Stimulated activated CD4-positive, alpha-beta T cell treated with anti-CD3 and anti-CD28 coated beads, Interleukin-2, amount 100 ng/mL, for 4 hours (primary cell): Measurements from ENCODE around the gene SSMEM1.
"Not testable (repeated sequence)": the region's sequence is repeated elsewhere in the genome, so short reads cannot be mapped to it uniquely, and the experiment has no call there.

Source experiments
- DNase-seq: peaks from one replicate; pipeline ENCODE4 v3.0.0-alpha.2; 2020; ENCODE audit warnings: low read depth

SSMEM1 gene

DNA sequence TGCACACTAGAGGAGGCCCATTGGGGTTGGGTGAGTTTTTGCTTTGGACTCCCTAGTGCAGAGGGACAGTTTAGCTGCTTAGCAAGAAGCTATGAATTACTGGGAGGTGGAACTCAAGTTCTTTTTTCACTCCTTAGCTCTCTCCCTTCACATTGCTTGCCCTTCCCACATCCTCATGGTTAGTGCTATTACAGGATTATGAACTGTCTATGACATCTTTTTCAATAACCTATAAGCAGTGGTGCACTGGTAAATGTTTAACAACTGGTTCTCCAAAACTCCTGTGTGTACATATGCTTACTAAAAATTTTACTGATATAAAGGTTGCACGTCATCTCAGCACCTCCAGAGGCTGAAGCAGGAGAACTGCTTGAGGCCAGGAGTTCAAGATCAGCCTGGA is 6.2 kb downstream of the SSMEM1 start:
- DNase-seq, result no peak

DNA sequence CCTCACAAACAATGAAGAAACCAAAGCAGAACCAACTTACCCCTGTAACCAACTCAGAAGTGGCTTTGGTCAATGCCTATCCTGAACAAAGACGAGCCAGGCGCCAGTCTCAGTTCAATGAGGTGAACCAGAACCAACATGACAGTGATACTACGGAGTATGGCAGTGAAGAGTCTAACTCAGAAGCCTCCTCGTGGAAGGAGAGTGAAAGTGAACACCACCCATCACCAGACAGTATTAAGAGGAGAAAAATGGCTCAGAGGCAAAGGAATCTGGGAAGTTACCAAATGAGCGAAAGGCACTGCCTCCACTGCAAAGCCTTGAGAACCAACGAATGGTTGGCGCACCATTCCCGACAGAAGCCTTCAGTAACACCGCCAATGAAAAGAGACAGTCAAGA is 8.4 kb downstream of the SSMEM1 start:
- DNase-seq, result no peak

DNA sequence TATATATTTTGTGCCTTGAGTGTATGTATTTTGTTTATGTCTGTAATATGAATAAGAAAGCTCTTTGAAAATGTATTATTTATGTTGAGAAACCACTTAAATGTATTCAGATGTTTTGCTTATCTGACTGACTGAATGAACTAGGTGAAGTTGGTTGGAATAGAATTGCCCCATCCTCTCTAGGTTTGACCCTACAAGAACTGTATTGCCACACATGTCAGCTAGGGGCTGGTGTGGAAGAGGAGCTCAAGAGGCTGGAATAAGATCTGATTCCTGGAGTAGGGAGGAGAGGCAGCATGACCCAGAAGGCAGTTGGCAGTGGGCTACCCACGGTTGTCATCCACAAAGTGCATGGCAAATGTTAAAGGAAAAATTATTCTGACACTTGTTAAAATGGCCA is 9.1 kb downstream of the SSMEM1 start:
- DNase-seq, result no peak

DNA sequence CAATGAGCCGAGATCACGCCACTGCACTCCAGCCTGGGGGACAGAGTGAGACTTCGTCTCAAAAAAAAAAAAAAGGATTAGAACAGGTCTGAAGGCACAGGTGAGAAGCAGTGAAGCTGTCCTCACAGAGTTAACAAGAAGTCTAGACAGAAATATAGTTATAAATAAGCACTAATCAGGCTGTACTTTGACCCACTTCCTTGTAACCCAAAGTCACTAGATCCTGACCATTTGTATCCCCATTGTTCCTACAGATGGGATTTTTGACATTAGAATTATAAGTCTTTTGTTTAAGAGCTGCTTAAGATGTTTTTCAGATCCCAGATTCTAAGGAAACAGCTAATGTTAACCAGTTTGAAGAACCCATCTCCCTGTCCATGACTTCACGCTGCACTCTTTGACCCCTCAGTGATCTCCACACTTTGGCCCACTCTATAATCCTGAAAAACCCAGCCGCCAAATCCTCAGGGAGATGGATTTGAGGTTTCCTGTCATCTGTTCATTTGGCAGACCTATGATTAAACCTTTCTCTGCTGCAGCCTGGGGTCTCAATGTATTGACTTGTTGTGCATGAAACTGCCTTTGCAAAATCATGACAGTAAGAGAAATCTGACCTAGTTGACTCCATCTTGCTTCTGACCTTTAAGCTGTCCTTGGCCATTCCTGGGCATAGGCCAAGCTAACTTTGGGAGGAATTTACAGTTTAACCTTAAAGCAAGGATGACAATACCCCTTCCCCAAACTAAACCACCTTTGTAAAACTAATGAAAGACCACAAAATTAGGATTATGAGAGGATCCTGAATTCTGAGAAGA is 11.4 kb downstream of the SSMEM1 start:
- no peak for DNase-seq

DNA sequence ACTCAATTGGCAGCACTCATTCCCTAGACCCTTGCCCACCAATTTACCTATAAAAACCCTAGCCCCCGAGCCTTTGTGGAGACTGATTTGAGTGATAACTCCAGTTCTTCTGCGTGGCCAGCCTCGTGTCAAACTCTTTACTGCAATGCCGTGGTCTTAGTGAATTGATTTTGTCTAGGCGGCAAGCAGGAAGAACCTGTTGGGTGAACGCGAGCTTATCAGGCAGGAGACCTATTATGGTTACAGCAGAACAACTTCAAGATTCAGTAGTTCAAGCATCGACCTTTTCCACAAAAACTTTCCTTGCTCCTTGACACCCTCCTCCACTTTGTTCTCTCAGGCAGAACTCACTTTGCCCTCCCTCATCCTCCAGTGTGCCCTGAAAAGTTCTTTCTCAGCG is 12.2 kb downstream of the SSMEM1 start:
- no peak for DNase-seq

DNA sequence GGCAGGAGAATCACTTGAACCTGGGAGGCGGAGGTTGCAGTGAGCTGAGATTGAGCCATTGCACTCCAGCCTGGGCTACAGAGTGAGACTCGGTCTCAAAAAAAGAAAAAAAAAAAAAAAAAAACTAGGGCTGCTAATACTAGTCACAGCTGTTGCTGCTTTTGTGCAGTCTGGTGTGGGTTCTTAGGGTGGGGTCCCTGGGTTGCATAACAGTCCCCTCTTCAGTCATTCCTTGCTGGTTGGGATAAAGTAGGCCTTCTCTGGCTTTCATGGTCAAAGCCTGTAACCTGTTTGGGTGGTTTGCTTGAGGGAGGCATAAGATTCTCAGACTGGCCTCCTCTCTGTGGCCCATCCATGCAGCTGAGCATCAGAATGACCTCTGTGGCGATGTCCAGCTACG is 14.1 kb downstream of the SSMEM1 start:
- no peak for DNase-seq

DNA sequence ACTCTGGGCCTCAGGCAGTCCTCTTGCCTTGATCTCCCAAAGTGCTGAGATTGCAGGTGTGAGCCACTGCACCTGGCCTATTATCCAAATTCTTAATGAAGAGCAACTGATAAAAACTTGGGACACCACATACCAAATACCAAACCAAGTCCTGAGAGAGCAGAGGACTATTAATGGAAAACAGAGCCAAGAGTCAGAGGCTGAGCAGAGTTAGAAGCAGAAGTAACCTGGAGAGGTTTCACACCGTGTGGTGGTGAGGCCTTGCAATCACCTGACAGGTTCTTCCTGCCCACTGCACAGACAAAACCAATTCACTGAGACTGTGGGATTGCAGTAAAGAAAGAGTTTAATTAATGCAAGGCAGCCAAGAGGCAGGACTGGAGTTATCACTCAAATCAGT is 16.0 kb downstream of the SSMEM1 start:
- no peak for DNase-seq

DNA sequence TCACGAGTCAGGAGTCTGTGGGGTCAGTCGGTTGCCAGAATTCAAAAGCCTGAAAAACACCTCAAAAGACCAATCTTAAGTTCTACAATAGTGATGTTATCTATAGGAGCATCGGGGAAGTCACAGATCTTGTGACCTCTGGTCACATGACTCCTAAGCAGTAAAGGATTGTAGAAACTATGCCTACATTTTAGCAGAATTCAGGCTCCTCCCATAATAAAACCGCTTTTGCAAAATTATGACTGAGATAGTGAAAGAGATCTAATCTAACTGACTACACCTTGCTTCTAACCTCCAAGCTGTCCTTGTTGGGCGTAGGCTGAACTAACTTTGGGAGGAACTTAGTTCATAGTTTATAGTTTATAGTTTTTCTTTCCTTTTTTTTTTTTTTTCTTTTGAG is 16.6 kb downstream of the SSMEM1 start:
- DNase-seq, result no peak

DNA sequence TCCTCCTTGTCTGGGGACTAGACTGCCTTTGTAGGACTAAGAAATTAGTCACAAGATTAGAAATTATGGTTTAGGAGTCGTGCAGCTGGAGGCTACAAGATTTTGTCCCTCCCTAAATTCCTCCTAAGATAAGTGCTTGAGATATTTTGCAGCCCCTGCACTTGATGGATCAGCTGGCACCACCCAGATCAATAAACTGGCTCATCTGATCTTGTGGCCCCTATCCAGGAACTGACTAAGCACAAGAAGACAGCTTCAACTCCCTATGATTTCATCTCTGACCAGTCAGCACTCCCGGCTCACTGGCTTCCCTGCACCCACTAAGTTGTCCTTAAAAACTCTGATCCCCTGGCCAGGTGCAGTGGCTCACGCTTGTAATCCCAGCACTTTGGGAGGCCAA is 17.3 kb downstream of the SSMEM1 start:
- not testable (repeated sequence) for DNase-seq

DNA sequence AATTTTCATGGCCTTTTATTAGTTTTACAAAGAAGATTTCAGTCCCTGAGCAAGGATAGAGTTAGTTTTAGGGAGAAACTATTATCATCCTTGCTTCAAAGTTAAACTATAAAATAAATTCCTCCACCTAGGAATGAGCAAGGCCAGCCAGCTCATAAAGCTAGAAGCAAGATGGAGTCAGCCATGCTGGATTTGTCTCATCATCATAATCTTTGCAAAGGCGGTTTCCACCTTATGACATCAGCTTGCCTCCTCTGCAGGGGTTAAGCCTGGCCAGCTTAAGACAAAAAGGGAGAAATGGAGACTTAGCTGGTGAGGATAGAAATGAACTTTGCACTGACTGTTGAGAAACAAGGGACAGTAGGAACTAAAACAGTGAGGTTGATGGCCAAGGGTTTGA is 18.7 kb downstream of the SSMEM1 start:
- no peak for DNase-seq

DNA sequence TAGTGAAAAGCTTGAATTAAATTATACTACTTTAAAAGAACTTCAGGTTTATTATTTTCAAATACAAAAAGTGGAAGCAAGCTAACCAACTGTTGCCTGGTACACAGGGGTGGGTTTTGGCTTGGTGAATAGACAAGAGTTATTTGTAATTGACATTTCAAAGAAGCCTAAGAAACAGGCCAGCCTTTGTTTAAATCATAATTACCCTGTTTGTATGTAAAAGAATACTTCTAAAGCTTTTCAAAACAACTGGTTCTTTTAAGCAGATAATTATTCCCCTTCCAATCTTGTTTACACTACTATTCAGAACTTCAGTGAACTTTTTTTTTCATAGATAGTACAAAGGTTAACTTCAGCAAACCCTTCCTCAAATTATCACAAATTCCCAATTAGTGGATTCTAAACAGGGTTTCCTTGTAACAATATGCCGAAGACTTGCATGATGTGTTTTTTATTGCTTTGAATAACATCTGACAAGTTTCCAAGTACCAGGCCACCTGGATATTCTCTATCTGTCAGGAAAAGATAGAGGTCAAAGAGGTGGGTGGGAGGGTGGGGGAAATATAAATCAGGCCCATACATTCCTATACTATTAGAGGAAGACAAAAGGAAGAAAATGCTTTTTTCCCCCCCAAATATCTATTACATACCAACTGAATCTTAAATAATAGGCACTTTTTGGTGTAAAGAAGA is 20.4 kb downstream of the SSMEM1 start:
- DNase-seq, result no peak

DNA sequence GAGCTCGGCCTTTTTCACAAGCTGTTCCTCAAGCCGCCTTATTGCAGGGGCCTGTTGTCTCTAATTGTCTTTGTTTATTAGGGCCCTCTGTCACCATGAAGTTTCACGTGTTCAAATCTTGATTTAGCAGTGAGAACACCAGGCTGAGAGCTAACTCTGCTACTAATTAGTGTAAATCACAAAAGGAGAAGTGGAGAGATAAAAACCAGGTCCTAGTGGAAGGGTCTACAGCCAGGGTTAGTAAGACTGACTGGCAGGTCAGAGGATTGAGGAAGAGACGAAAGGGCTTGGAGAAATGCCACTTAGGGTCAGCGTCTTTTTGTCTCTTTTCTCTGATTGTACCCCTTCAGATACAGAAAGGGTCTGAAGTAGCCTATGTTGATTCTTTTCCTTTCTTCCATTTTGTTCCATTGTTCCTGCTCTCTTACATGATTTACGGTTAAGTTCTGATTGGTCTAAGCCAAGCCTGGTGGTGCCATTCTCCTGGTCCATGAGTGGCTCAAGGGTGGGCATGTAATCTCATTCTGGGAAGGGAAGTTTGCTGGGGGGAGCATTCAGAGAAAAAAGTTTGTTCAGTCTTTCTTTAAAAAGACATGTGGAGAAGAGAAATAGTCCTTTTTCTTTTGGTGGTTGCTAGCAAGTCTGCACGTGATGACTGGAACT is 21.3 kb downstream of the SSMEM1 start:
- DNase-seq, result no peak

DNA sequence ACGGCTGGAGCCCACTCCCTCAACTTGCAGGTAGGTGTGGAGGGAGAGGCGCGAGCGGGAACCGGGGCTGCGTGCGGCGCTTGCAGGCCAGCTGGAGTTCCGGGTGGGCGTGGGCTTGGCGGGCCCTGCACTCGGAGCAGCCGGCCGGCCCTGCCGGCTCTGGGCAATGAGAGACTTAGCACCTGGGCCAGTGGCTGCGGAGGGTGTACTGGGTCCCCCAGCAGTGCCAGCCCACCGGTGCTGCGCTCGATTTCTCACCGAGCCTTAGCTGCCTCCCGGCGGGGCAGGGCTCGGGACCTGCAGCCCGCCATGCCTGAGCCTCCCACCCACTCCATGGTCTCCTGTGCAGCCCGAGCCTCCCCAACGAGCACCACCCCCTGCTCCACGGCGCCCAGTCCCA is 22.3 kb downstream of the SSMEM1 start:
- DNase-seq, result not testable (repeated sequence)

DNA sequence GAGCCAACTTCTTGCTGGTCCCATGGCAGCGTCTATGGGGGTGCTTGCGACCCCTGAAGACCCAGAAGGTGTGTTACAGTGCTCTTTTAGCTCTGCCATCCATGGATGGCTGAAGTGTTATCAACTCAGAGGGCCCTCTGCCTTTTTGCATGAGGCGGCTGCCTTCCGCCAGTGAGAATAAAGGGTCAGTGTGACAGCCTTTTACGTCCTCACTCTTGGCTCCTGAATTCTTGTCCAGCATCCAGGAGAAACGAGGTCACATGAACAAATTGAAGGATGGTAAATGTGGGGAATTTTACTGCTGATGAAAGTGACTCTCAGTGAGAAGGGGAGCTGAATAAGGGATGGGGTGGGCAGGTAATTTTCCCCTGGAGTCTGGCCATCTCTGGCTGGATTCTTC is 24.1 kb downstream of the SSMEM1 start:
- no peak for DNase-seq

DNA sequence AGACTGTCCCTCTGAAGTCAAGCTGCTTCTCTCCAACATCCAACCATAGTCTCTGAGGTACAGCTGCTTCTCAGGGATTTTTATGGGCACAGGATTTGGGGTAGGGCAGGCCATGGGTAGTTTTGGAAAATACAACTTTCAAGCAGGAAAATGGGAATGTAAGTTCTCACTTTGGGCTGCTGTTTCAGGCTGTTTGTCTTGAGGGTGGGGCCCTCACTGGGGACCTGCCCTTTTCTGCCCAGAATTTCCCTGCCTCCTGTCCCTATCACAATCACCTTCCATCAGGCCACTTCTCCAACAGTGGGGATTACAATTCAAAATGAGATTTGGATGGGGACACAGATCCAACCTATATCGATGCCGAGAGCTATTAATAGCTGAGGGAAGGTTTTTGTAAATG is 24.5 kb downstream of the SSMEM1 start:
- DNase-seq, result no peak

DNA sequence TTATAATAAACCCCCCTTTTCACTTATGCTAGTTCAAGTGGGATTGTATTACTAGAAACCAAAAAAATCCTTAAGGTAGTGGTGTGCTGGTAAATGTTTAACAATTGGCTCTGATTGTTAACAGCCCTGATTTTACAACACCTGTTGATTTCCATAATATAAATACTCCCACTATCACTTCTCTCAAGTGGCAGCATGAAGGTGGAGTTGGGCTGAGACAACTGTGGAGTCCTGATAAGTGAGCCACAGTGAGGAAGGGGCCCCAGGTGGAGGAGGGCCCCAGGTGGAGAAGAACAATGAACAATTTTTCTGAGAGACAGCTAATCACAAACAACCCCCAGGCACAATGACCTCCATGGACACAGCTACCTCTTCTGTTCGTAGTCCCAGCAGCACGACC is 26.4 kb downstream of the SSMEM1 start:
- no peak for DNase-seq

DNA sequence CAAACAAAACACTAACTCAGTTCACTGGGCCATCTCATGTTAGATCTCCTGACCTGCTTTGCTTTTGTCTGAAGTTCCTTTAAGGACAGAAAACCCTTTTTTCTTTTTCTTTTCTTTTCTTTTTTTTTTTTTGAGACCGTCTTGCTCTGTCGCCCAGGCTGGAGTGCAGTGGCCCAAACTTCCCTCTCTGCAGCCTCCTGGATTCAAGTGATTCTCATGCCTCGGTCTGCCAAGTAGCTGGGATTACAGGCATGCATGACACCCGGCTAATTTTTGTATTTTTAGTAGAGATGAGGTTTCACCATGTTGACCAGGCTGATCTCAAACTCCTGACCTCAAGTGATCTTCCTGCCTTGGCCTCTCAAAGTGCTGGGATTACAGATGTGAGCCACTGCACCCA is 28.7 kb downstream of the SSMEM1 start:
- not testable (repeated sequence) for DNase-seq

DNA sequence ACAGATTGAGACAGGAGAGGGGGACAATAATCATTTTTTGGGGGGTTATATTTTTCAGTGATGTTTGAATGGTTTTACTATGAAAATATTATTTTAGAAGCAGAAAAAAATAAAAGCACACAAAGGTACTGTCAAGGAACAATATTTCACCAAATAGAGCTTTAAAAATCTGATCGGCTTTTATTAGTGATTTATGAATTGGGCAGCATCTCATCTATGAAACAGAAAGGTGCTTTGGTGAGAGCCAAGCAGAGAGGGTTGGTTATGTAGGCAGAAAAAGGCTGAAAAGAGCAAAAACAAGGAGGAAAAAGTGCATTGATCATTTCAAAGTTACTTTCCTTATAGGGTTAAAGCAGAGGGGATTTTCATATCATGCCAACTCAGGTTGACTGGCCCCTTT is 32.6 kb downstream of the SSMEM1 start:
- DNase-seq, result no peak

DNA sequence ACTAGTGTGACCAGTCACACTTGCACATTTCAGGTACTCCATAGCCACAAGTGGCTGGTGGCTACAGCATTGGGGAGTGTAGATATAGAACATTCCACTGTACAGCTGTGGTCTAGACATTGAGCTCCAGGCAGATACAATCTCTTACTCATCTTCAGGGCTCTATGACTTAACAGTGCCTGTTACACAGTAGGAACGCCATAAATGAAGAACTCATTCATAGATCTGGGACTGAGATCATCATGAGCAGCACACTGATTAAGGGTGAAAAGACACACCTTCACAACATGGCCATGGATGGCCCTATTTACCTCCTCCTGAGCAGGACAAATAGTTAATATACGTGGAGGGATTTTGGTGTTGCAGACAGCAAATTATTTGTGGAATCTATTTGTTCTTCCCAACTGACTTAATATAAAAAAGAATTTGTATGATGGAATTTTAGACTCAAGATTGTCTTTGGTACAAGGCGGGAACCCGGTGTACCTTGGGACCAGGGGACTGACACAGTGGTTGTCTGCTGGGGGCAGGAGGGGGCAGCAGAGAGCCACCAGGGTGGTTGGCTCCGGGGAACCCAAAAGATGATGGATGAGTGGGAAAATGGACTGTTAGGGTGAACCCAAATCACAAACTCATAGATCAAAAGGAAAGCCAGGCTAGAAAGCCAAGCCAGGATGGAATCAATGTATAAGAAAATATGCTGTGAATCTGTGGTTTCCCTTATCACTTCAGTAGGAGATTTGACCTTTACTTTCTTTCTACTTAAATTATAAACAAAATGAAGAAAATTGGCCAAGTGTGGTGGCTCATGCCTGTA is 34.7 kb downstream of the SSMEM1 start:
- peak; percentile 28 for DNase-seq

DNA sequence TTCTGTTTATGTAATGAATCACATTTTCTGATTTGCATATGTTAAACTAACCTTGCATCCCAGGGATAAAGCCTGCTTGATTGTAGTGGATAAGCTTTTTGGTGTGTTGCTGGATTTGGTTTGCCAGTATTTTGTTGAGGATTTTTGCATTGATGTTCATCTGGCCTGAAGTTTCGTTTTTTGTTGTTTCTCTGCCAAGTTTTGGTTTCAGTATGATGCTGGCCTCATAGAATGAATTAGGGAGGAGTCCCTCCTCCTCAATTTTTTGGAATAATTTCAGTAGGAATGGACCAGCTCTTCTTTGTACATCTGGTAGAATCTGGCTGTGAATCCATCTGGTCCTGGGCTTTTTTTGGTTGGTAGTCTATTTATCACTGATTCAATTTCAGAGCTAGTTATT is 35.8 kb downstream of the SSMEM1 start:
- not testable (repeated sequence) for DNase-seq

DNA sequence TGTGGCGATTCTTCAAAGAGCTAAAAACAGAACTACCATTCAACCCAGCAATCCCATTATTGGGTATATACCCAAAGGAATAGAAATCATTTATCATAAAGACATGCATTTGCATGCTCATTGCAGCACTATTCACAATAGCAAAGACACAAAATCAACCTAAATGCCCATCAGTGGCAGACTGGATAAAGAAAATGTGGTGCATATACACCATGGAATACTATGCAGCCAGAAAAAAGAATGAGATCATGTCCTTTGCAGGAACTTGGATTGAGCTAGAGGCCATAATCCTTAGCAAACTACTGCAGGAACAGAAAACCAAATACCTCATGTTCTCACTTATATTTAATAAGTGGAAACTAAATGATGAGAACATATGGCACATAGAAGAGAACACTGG is 38.8 kb downstream of the SSMEM1 start:
- not testable (repeated sequence) for DNase-seq

DNA sequence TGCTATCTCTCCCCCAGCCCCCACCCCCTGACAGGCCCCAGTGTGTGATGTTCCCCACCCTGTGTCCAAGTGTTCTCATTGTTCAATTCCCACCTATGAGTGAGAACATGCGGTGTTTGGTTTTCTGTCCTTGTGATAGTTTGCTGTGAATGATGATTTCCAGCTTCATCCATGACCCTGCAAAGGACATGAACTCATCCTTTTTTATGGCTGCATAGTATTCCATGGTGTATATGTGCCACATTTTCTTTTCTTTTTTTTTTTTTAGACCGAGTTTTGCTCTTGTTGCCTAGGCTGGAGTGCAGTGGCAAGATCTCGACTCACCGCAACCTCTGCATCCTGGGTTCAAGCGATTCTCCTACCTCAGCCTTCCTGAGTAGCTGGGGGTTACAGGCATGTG is 41.2 kb downstream of the SSMEM1 start:
- not testable (repeated sequence) for DNase-seq
